Breast epithelium (tissue), 4 donors: ENCODE measurements around the gene RPIA. TPM values are rescaled to one million over a fixed set of nuclear protein-coding genes. Genes with fewer than 3 reads are reported as not detected.

ENCODE experiments used
- DNase-seq, 2 donors: peaks; one replicate each; pipeline ENCODE4 v3.0.0-alpha.2; 2019; ENCODE audit warnings: low spot score in 2 of 2
- H3K27ac ChIP-seq, 2 donors: fragments of 200-600 bp; sonication (generic) in 1 of 2; one replicate each; pipeline ENCODE4 v1.5.1; 2016 to 2019; ENCODE audit warnings: mild to moderate bottlenecking in 1 of 2
- H3K27me3 ChIP-seq, 2 donors: fragments of 200-600 bp; sonication (generic) in 1 of 2; one replicate each; pipeline versions ENCODE4 v1.5.1 to v1.6.0; 2017 to 2019; ENCODE audit warnings: control low read depth in 1 of 2, mild to moderate bottlenecking in 1 of 2
- H3K36me3 ChIP-seq: fragments of 200-600 bp; one replicate; pipeline ENCODE4 v1.5.1; 2019
- H3K4me1 ChIP-seq, 2 donors: fragments of 200-600 bp; sonication (generic); one replicate each; pipeline ENCODE4 v1.5.1; 2016 to 2019; ENCODE audit warnings: control low read depth in 1 of 2
- H3K4me3 ChIP-seq, 3 donors: fragments of 200-600 bp; sonication (generic); 1 replicate in 2 of 3; 2 replicates in 1 of 3; pipeline ENCODE4 v1.5.1; 2016 to 2019; ENCODE audit warnings: mild to moderate bottlenecking in 3 of 3, moderate library complexity in 2 of 3
- H3K9me3 ChIP-seq, 2 donors: fragments of 200-600 bp; sonication (generic) in 1 of 2; one replicate each; pipeline ENCODE4 v1.5.1; 2016 to 2019; ENCODE audit warnings: control low read depth in 1 of 2
- POLR2A ChIP-seq: fragments of 450-650 bp; IDR thresholded peaks from one replicate; pipeline ENCODE4 v1.6.1; 2016; ENCODE audit warnings: antibody characterized with exemption, mild to moderate bottlenecking, moderate library complexity
- POLR2AphosphoS5 ChIP-seq, 3 donors: sonication (generic); formaldehyde crosslinking; IDR thresholded peaks; one replicate each; pipeline ENCODE4 v1.6.1; 2017; ENCODE audit warnings: antibody characterized with exemption in 3 of 3
- intact Hi-C: fragments of 100-400 bp; cut with DNase I; formaldehyde crosslinking; loops from one replicate; pipeline ENCODE4 v1.15.1; 2023; ENCODE audit warnings: low total_unique reads
- total RNA-seq, 3 donors: library from RNA; depleted of rRNA; stranded (reverse); fragments of >200 nt; gene quantifications; one replicate each; pipeline ENCODE4 v1.1.0, GENCODE V29; 2016
- TF ChIP-seq, protein P1 (sequence below), 3 donors: fragments of 450-650 bp; IDR thresholded peaks; one replicate each; pipeline ENCODE4 v1.5.1; 2016 to 2017; ENCODE audit warnings: antibody characterized with exemption in 3 of 3, mild to moderate bottlenecking in 3 of 3, moderate library complexity in 3 of 3

RPIA gene
- total RNA-seq, 3 donors from 2014 or later = 9.9 to 15.4 (median 10.4) TPM

- Histone ChIP-seq H3K4me1 (no peaks in the 10 kb centered on the region), H3K4me3 (no peak overlapping the region), H3K27me3 (no peaks in the 10 kb centered on the region), H3K27ac (no peak overlapping the region), H3K9me3 (no peaks in the 10 kb centered on the region), H3K36me3 (no peaks in the 10 kb centered on the region)
- DNase-seq = no peak
- intact Hi-C loops = no loop called here
- TF ChIP-seq, protein P1, sequence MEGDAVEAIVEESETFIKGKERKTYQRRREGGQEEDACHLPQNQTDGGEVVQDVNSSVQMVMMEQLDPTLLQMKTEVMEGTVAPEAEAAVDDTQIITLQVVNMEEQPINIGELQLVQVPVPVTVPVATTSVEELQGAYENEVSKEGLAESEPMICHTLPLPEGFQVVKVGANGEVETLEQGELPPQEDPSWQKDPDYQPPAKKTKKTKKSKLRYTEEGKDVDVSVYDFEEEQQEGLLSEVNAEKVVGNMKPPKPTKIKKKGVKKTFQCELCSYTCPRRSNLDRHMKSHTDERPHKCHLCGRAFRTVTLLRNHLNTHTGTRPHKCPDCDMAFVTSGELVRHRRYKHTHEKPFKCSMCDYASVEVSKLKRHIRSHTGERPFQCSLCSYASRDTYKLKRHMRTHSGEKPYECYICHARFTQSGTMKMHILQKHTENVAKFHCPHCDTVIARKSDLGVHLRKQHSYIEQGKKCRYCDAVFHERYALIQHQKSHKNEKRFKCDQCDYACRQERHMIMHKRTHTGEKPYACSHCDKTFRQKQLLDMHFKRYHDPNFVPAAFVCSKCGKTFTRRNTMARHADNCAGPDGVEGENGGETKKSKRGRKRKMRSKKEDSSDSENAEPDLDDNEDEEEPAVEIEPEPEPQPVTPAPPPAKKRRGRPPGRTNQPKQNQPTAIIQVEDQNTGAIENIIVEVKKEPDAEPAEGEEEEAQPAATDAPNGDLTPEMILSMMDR (IDR thresholded peaks at IDR 0.05) = no peak
- TF ChIP-seq POLR2A = no peak
- TF ChIP-seq POLR2AphosphoS5 (IDR thresholded peaks at IDR 0.05) = no peak
Measured at GRCh38 chr2:88687384-88687783, 4.1 kb upstream of the RPIA start.

GRCh38 chr2:88690591-88691338, 708 bp upstream of the RPIA start:
- Histone ChIP-seq H3K27me3 (no peaks in the 10 kb centered on the region), H3K4me3 (peak overlapping the region; percentile 69 to 81 (median 78)), H3K4me1 (no peaks in the 10 kb centered on the region), H3K27ac (peak overlapping the region; percentile 74 to 87), H3K9me3 (no peaks in the 10 kb centered on the region), H3K36me3 (no peaks in the 10 kb centered on the region)
- peak; percentile 43 to 62 for DNase-seq
- TF ChIP-seq, protein P1 (IDR thresholded peaks at IDR 0.05) = peak; percentile 9 to 53 (median 33)
- TF ChIP-seq POLR2A = no peak
- intact Hi-C loops = no loop called here

DNA sequence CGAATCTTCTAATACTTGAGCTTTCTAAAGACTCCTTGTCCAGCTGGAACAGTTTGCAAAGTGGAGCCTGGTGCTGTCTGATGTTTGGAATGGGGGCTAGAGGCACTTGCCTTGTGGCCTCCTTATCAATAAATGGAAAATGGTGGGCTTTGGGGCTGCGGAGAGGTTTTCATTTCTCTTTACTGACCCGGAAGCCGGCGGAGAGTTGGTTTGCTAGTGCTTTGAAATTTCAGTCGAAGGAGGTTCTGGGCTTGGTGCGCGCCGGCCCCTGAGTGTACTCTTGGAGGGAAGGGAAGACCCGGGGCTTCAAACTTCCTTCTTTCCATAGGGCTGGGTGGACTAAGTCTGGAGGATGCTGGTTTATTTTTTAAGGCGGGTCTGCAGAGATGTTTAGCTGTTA, 714 bp downstream of the RPIA start:
- intact Hi-C loops = no loop called here
- H3K9me3 ChIP-seq = no peaks in the 10 kb centered on the region
- DNase-seq = no peak
- peak overlapping the region; percentile 69 to 81 (median 78) for H3K4me3 ChIP-seq
- TF ChIP-seq POLR2AphosphoS5 (IDR thresholded peaks at IDR 0.05) (no peak), POLR2A (no peak)
- TF ChIP-seq, protein P1 (IDR thresholded peaks at IDR 0.05) = no peak
- peak overlapping the region; percentile 74 to 87 for H3K27ac ChIP-seq
- H3K4me1 ChIP-seq = no peaks in the 10 kb centered on the region
- no peaks in the 10 kb centered on the region for H3K36me3 ChIP-seq
- H3K27me3 ChIP-seq = no peaks in the 10 kb centered on the region

- intact Hi-C loops = no loop called here
- H3K27ac ChIP-seq = no peak overlapping the region
- H3K27me3 ChIP-seq = no peaks in the 10 kb centered on the region
- no peaks in the 10 kb centered on the region for H3K4me1 ChIP-seq
- no peak for DNase-seq
- H3K36me3 ChIP-seq = no peaks in the 10 kb centered on the region
- no peaks in the 10 kb centered on the region for H3K9me3 ChIP-seq
- no peak for TF ChIP-seq POLR2A
- TF ChIP-seq, protein P1 (IDR thresholded peaks at IDR 0.05) = no peak
- H3K4me3 ChIP-seq = no peak overlapping the region
Measured at GRCh38 chr2:88693911-88694414, 2.5 kb downstream of the RPIA start.

DNA sequence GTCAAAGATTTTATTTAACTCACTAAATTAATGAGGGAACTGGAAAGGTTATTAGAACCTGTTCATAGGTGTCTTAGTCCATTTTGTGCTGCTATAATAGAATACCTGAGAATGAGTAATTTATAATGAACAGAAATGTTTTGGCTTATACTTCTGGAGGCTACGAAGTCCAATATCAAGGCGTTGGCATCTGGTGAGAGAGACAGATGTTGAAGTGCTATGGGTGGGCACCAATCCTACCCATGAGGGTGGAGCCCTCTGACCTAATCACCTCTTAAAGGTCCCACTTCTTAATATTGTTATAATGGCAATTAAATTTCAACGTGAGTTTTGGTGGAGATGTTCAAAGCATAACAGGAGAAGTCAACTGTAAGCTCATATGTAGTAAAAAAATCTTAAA, 5.1 kb downstream of the RPIA start:
- no peak for DNase-seq
- intact Hi-C loops = no loop called here
- Histone ChIP-seq H3K27me3 (no peaks in the 10 kb centered on the region), H3K27ac (no peak overlapping the region), H3K4me1 (no peaks in the 10 kb centered on the region), H3K4me3 (no peak overlapping the region), H3K36me3 (no peaks in the 10 kb centered on the region), H3K9me3 (no peaks in the 10 kb centered on the region)
- no peak for TF ChIP-seq POLR2A
- TF ChIP-seq, protein P1 (IDR thresholded peaks at IDR 0.05) = no peak
- no peak for TF ChIP-seq POLR2AphosphoS5 (IDR thresholded peaks at IDR 0.05)
